ENCODE measurements around the gene ADGRL3. TPM values are rescaled to one million over a fixed set of nuclear protein-coding genes. Genes with fewer than 3 reads are reported as not detected.

ADGRL3 gene
- total and polyA plus RNA-seq, 2 donors (not counting 1 experiment from before 2014, with no cell fraction given) = not detected

DNA sequence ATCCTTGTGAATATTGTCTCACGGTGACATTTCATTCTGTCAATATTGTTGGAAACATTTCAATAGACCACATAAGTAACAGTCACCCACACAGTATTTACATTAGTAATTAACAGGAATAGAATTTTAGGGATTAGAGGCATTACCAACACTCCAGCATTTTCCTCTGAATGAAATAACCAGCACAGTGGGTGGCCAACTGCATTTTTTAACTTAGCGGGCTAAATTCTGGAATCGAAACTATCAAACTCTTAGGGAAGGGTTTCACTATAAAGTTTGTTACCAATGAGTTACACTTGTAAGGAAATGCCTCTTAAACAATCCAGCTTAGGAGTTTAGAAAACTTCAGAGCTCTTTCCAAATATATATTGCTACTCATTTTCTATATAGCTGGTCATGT lies 403.0 kb downstream of the ADGRL3 start:
- Histone ChIP-seq H3K36me3 (replicated peaks in 1 of 2; ENCODE audit: control extremely low read depth in 1 of 2, control insufficient read depth in 1 of 2, extremely low read depth in 1 of 2, insufficient read depth in 2 of 2, low read length in 1 of 2) (no peaks in the 10 kb centered on the region), H3K4me3 (ENCODE audit: control extremely low read depth in 1 of 5, extremely low read depth in 1 of 5, insufficient read depth in 1 of 5, low read depth in 2 of 5, low read length in 4 of 5) (no peak overlapping the region), H4K20me1 (ENCODE audit: control insufficient read depth, insufficient read depth, low read length, poor library complexity, severe bottlenecking) (no peaks in the 10 kb centered on the region), H3K4me2 (replicated peaks; ENCODE audit: low read depth, low read length, poor library complexity, severe bottlenecking) (no peak overlapping the region), H3K4me1 (ENCODE audit: control insufficient read depth in 2 of 2, insufficient read depth in 2 of 2, low read length in 2 of 2) (no peaks in the 10 kb centered on the region), H3K9ac (ENCODE audit: low read length) (no peak overlapping the region), H3K9me3 (ENCODE audit: control extremely low read depth in 1 of 3, control insufficient read depth in 2 of 3, insufficient read depth in 1 of 3, low read length in 2 of 3) (peaks cover 0 to 1% (median 0%) of the 10 kb centered on the region in 3 donors), H3K27me3 (replicated peaks in 1 of 4; ENCODE audit: control extremely low read depth in 1 of 4, control insufficient read depth in 3 of 4, insufficient read depth in 4 of 4, low read length in 3 of 4) (no peaks in the 10 kb centered on the region), H3K27ac (ENCODE audit: low read length in 2 of 2) (no peak overlapping the region), H3K79me2 (ENCODE audit: control insufficient read depth, insufficient read depth, low read length) (no peaks in the 10 kb centered on the region), H2AFZ (ENCODE audit: insufficient read depth, low read depth, low read length, poor library complexity, severe bottlenecking) (no peak overlapping the region)
- TF ChIP-seq CTCF (IDR thresholded peaks at IDR 0.05) = no peak
- no peak for TF ChIP-seq EZH2 (IDR thresholded peaks at IDR 0.05; ENCODE audit: borderline replicate concordance, insufficient read depth, low read depth, low read length, poor library complexity, severe bottlenecking)
- intact Hi-C loops (cut with micrococcal nuclease) = no loop called here
- H3K9me3 Mint-ChIP-seq (ENCODE audit: insufficient read depth) = peaks cover 2% of the 10 kb centered on the region
- WGBS (ENCODE audit: insufficient coverage) = no CpG with 5 or more reads among the region's 3 CpGs
- CTCF ChIA-PET = no interaction called here
- POLR2A ChIA-PET = no interaction called here
- ATAC-seq (ENCODE audit: low read depth) = no peak
- H3K27me3 Mint-ChIP-seq = no peaks in the 10 kb centered on the region
- no peak for DNase-seq
- no peak overlapping the region for H3K4me3 Mint-ChIP-seq
- no peaks in the 10 kb centered on the region for H3K4me1 Mint-ChIP-seq
- H3K27ac Mint-ChIP-seq = no peak overlapping the region

DNA sequence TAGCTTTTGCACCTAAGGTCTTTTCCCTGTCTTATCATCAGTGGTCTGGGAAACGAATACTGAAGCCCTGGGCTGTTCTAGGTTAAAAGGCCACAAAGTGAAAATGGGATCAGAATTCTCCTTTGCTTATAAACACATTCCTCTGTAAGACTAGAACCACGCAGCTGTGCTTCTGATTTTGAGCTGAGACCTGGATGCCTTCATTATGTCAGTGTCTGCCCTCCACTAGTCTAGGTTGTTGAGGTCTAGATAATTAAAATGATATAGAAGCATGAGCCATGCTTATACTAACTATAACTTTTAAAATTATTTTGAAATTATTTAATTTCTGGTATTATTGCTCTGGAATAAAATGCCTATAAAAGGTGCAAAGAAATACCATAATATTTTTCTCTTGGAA lies 403.9 kb downstream of the ADGRL3 start:
- Histone ChIP-seq H3K36me3 (replicated peaks in 1 of 2; ENCODE audit: control extremely low read depth in 1 of 2, control insufficient read depth in 1 of 2, extremely low read depth in 1 of 2, insufficient read depth in 2 of 2, low read length in 1 of 2) (no peaks in the 10 kb centered on the region), H2AFZ (ENCODE audit: insufficient read depth, low read depth, low read length, poor library complexity, severe bottlenecking) (no peak overlapping the region), H3K27me3 (replicated peaks in 1 of 4; ENCODE audit: control extremely low read depth in 1 of 4, control insufficient read depth in 3 of 4, insufficient read depth in 4 of 4, low read length in 3 of 4) (no peaks in the 10 kb centered on the region), H3K9ac (ENCODE audit: low read length) (no peak overlapping the region), H3K27ac (ENCODE audit: low read length in 2 of 2) (no peak overlapping the region), H3K4me3 (ENCODE audit: control extremely low read depth in 1 of 5, extremely low read depth in 1 of 5, insufficient read depth in 1 of 5, low read depth in 2 of 5, low read length in 4 of 5) (no peak overlapping the region), H3K9me3 (ENCODE audit: control extremely low read depth in 1 of 3, control insufficient read depth in 2 of 3, insufficient read depth in 1 of 3, low read length in 2 of 3) (peaks cover 0 to 1% (median 0%) of the 10 kb centered on the region in 3 donors), H3K4me1 (ENCODE audit: control insufficient read depth in 2 of 2, insufficient read depth in 2 of 2, low read length in 2 of 2) (no peaks in the 10 kb centered on the region), H4K20me1 (ENCODE audit: control insufficient read depth, insufficient read depth, low read length, poor library complexity, severe bottlenecking) (no peaks in the 10 kb centered on the region), H3K4me2 (replicated peaks; ENCODE audit: low read depth, low read length, poor library complexity, severe bottlenecking) (no peak overlapping the region), H3K79me2 (ENCODE audit: control insufficient read depth, insufficient read depth, low read length) (no peaks in the 10 kb centered on the region)
- intact Hi-C loops (cut with micrococcal nuclease) = no loop called here
- Mint-ChIP-seq H3K27ac (no peak overlapping the region), H3K27me3 (no peaks in the 10 kb centered on the region), H3K4me3 (no peak overlapping the region), H3K4me1 (no peaks in the 10 kb centered on the region), H3K9me3 (ENCODE audit: insufficient read depth) (peaks cover 2% of the 10 kb centered on the region)
- ChIA-PET POLR2A (no interaction called here), CTCF (no interaction called here)
- ATAC-seq (ENCODE audit: low read depth) = no peak
- TF ChIP-seq EZH2 (IDR thresholded peaks at IDR 0.05; ENCODE audit: borderline replicate concordance, insufficient read depth, low read depth, low read length, poor library complexity, severe bottlenecking) (no peak), CTCF (IDR thresholded peaks at IDR 0.05) (no peak)
- WGBS (ENCODE audit: insufficient coverage) = no CpG with 5 or more reads among the region's 2 CpGs
- no peak for DNase-seq

Data from B cell (primary cell).